Measurements from ENCODE around the gene NSD2.
"Not testable (repeated sequence)": the region's sequence is repeated elsewhere in the genome, so short reads cannot be mapped to it uniquely, and the experiment has no call there.

Gene NSD2

GRCh38 chr4:1839282-1839681 lies 31.9 kb upstream of the NSD2 start:
- TF ChIP-seq MAX (IDR thresholded peaks at IDR 0.05; ENCODE audit: low read depth, low read length) (no peak), MYC (IDR thresholded peaks at IDR 0.05; ENCODE audit: low read depth, low read length) (no peak), POLR2A (IDR thresholded peaks at IDR 0.05; ENCODE audit: extremely low read depth, insufficient read length) (no peak), CTCF (IDR thresholded peaks at IDR 0.05; ENCODE audit: low read depth, low read length) (no peak)
- H3K4me3 ChIP-seq (ENCODE audit: low read depth, low read length) = no peak overlapping the region
- DNase-seq (ENCODE audit: low read depth) = no peak

GRCh38 chr4:1841201-1841886 lies 29.8 kb upstream of the NSD2 start:
- H3K4me3 ChIP-seq (ENCODE audit: low read depth, low read length) = no peak overlapping the region
- DNase-seq (ENCODE audit: low read depth) = no peak
- TF ChIP-seq MAX (IDR thresholded peaks at IDR 0.05; ENCODE audit: low read depth, low read length) = no peak
- TF ChIP-seq MYC (IDR thresholded peaks at IDR 0.05; ENCODE audit: low read depth, low read length) = no peak
- no peak for TF ChIP-seq CTCF (IDR thresholded peaks at IDR 0.05; ENCODE audit: low read depth, low read length)
- TF ChIP-seq POLR2A (IDR thresholded peaks at IDR 0.05; ENCODE audit: extremely low read depth, insufficient read length) = no peak

GRCh38 chr4:1841887-1842210 lies 29.3 kb upstream of the NSD2 start:
- no peak for TF ChIP-seq CTCF (IDR thresholded peaks at IDR 0.05; ENCODE audit: low read depth, low read length)
- no peak overlapping the region for H3K4me3 ChIP-seq (ENCODE audit: low read depth, low read length)
- no peak for DNase-seq (ENCODE audit: low read depth)

GRCh38 chr4:1842339-1842895 lies 28.8 kb upstream of the NSD2 start:
- TF ChIP-seq MYC (IDR thresholded peaks at IDR 0.05; ENCODE audit: low read depth, low read length) (no peak), POLR2A (IDR thresholded peaks at IDR 0.05; ENCODE audit: extremely low read depth, insufficient read length) (no peak), MAX (IDR thresholded peaks at IDR 0.05; ENCODE audit: low read depth, low read length) (no peak), CTCF (IDR thresholded peaks at IDR 0.05; ENCODE audit: low read depth, low read length) (no peak)
- H3K4me3 ChIP-seq (ENCODE audit: low read depth, low read length) = no peak overlapping the region
- DNase-seq (ENCODE audit: low read depth) = no peak

- DNase-seq (ENCODE audit: low read depth) = no peak
- no peak overlapping the region for H3K4me3 ChIP-seq (ENCODE audit: low read depth, low read length)
- TF ChIP-seq MAX (IDR thresholded peaks at IDR 0.05; ENCODE audit: low read depth, low read length) (no peak), CTCF (IDR thresholded peaks at IDR 0.05; ENCODE audit: low read depth, low read length) (no peak), POLR2A (IDR thresholded peaks at IDR 0.05; ENCODE audit: extremely low read depth, insufficient read length) (no peak), MYC (IDR thresholded peaks at IDR 0.05; ENCODE audit: low read depth, low read length) (no peak)
These were observed 28.2 kb upstream of the NSD2 start for GRCh38 chr4:1842993-1843448.

GRCh38 chr4:1843852-1844251 lies 27.3 kb upstream of the NSD2 start:
- H3K4me3 ChIP-seq (ENCODE audit: low read depth, low read length) = no peak overlapping the region
- no peak for DNase-seq (ENCODE audit: low read depth)
- no peak for TF ChIP-seq CTCF (IDR thresholded peaks at IDR 0.05; ENCODE audit: low read depth, low read length)
- TF ChIP-seq POLR2A (IDR thresholded peaks at IDR 0.05; ENCODE audit: extremely low read depth, insufficient read length) = no peak
- TF ChIP-seq MAX (IDR thresholded peaks at IDR 0.05; ENCODE audit: low read depth, low read length) = no peak
- TF ChIP-seq MYC (IDR thresholded peaks at IDR 0.05; ENCODE audit: low read depth, low read length) = no peak

- not testable (repeated sequence) for DNase-seq (ENCODE audit: low read depth); H3K4me3 ChIP-seq (ENCODE audit: low read depth, low read length)
These were observed 26.6 kb upstream of the NSD2 start for GRCh38 chr4:1844618-1845017.
